ENCODE data around the gene MXD4.
"Not testable (repeated sequence)": the region's sequence is repeated elsewhere in the genome, so short reads cannot be mapped to it uniquely, and the experiment has no call there.

MXD4 gene

GRCh38 chr4:2217726-2218125 lies 44.2 kb downstream of the MXD4 start:
- peak; percentile 8 for DNase-seq

- DNase-seq, result no peak
Measured at GRCh38 chr4:2212831-2213230, 49.1 kb downstream of the MXD4 start.

GRCh38 chr4:2202789-2203188 lies 59.1 kb downstream of the MXD4 start:
- DNase-seq, result not testable (repeated sequence)
